ENCODE measurements around the gene HS2ST1.

DNA sequence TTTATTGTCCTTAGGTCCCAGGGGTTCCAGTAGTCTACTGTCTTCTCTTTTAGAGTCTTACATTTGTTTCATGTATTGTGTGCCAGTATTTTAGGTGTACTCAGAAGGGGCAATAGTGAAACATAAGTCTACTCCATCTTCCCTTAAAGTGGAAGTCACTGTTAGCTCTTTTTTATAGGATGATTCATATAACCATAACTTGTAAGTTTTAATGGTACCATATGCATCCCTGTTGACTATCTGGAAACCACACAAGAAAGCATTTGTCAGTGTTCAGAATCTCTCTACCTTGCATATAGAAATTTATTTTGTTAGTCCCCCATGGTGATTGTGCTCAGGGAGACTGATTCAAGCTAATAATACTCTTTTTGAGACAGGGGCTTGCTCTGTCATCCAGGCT lies 149.9 kb downstream of the HS2ST1 start:
- TF ChIP-seq, protein P1, sequence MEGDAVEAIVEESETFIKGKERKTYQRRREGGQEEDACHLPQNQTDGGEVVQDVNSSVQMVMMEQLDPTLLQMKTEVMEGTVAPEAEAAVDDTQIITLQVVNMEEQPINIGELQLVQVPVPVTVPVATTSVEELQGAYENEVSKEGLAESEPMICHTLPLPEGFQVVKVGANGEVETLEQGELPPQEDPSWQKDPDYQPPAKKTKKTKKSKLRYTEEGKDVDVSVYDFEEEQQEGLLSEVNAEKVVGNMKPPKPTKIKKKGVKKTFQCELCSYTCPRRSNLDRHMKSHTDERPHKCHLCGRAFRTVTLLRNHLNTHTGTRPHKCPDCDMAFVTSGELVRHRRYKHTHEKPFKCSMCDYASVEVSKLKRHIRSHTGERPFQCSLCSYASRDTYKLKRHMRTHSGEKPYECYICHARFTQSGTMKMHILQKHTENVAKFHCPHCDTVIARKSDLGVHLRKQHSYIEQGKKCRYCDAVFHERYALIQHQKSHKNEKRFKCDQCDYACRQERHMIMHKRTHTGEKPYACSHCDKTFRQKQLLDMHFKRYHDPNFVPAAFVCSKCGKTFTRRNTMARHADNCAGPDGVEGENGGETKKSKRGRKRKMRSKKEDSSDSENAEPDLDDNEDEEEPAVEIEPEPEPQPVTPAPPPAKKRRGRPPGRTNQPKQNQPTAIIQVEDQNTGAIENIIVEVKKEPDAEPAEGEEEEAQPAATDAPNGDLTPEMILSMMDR (IDR thresholded peaks at IDR 0.05): no peak
- TF ChIP-seq POLR2A (IDR thresholded peaks at IDR 0.05): no peak

Data from uterus (tissue), 2 donors.